Fibroblast of lung (primary cell): ENCODE measurements around the gene ZNF532. TPM values are rescaled to one million over a fixed set of nuclear protein-coding genes. Genes with fewer than 3 reads are reported as not detected.

Experiments
- DNase-seq, 2 donors: peaks; one replicate each; pipeline versions ENCODE4 v3.0.0 to v3.0.0-alpha.2; 2010; ENCODE audit warnings: low read depth in 2 of 2
- H2AFZ ChIP-seq: 2 replicates; pipeline ENCODE4 v1.5.1; 2012; ENCODE audit warnings: low read length, control low read depth, inconsistent platforms
- H3K27ac ChIP-seq: 2 replicates; pipeline ENCODE4 v1.5.1; 2011; ENCODE audit warnings: low read length, control low read depth; ENCODE audit not compliant: insufficient read depth
- H3K27me3 ChIP-seq: 2 replicates; pipeline ENCODE4 v1.5.1; 2011; ENCODE audit warnings: mild to moderate bottlenecking, low read length; ENCODE audit not compliant: control insufficient read depth, insufficient read depth
- H3K36me3 ChIP-seq: 2 replicates; pipeline ENCODE4 v1.5.1; 2011; ENCODE audit warnings: low read length; ENCODE audit not compliant: control insufficient read depth, insufficient read depth
- H3K4me1 ChIP-seq: 2 replicates; pipeline ENCODE4 v1.5.1; 2011; ENCODE audit warnings: low read length; ENCODE audit not compliant: control insufficient read depth, insufficient read depth; ENCODE audit errors: extremely low read depth
- H3K4me2 ChIP-seq: 2 replicates; pipeline ENCODE4 v1.5.1; 2011; ENCODE audit warnings: low read length, control low read depth; ENCODE audit not compliant: insufficient read depth; ENCODE audit errors: extremely low read depth
- H3K4me3 ChIP-seq, 4 experiments: fragments of 200-600 bp in 1 of 4; sonication (generic) in 1 of 4; replicated peaks in 1 of 4; 2 replicates each; pipeline ENCODE4 v1.5.1; 2011 to 2016; ENCODE audit warnings: low read length in 4 of 4, low read depth in 3 of 4, mild to moderate bottlenecking in 3 of 4, control low read depth in 2 of 4, inconsistent platforms in 1 of 4, mixed read lengths in 1 of 4; ENCODE audit not compliant: insufficient read depth in 1 of 4; ENCODE audit errors: control extremely low read depth in 1 of 4
- H3K79me2 ChIP-seq: 2 replicates; pipeline ENCODE4 v1.5.1; 2012; ENCODE audit warnings: mild to moderate bottlenecking, low read length, inconsistent platforms; ENCODE audit not compliant: control insufficient read depth, insufficient read depth
- H3K9ac ChIP-seq: 2 replicates; pipeline ENCODE4 v1.5.1; 2011; ENCODE audit warnings: mild to moderate bottlenecking, low read length, control low read depth; ENCODE audit not compliant: insufficient read depth
- H3K9me3 ChIP-seq: 2 replicates; pipeline ENCODE4 v1.5.1; 2012; ENCODE audit warnings: low read depth, low read length; ENCODE audit not compliant: control insufficient read depth, insufficient read depth
- H4K20me1 ChIP-seq: 2 replicates; pipeline ENCODE4 v1.5.1; 2011; ENCODE audit warnings: low read length; ENCODE audit not compliant: control insufficient read depth, insufficient read depth; ENCODE audit errors: extremely low read depth
- CTCF ChIP-seq, 2 donors: IDR thresholded peaks in 1 of 2; conservative IDR thresholded peaks in 1 of 2; 1 replicate in 1 of 2; 2 replicates in 1 of 2; pipeline ENCODE4 v1.5.1; 2011 to 2012; ENCODE audit warnings: low read length in 2 of 2, control low read depth in 1 of 2, inconsistent platforms in 1 of 2, low read depth in 1 of 2, mild to moderate bottlenecking in 1 of 2
- EZH2 ChIP-seq: IDR thresholded peaks from 2 replicates; pipeline ENCODE4 v1.5.1; 2012; ENCODE audit warnings: low read length, control low read depth, mild to moderate bottlenecking; ENCODE audit errors: missing control alignments
- polyA plus RNA-seq, 2 donors: library from polyadenylated mRNA; depleted of rRNA in 1 of 2; stranded (reverse) in 1 of 2; unstranded in 1 of 2; fragments of >200 nt; gene quantifications; 2 replicates each; pipeline ENCODE4 v1.2.1, GENCODE V29; 2011 to 2012; ENCODE audit warnings: missing spikeins in 1 of 2
- total RNA-seq: library from RNA; depleted of rRNA; stranded (reverse); fragments of >200 nt; gene quantifications from 2 replicates; pipeline ENCODE4 v1.2.1, GENCODE V29; 2014

ZNF532 gene
- total and polyA plus RNA-seq, 2 donors (not counting 1 experiment from before 2014, with no cell fraction given), result 57.3 to 64.6 TPM

- Histone ChIP-seq H3K27me3 (no peaks in the 10 kb centered on the region), H3K9ac (no peak overlapping the region), H3K36me3 (no peaks in the 10 kb centered on the region)
Measured at GRCh38 chr18:59012815-59013705, 148.4 kb downstream of the ZNF532 start.

GRCh38 chr18:59013744-59014143 lies 149.1 kb downstream of the ZNF532 start:
- H4K20me1 ChIP-seq, result no peaks in the 10 kb centered on the region
- no peaks in the 10 kb centered on the region for H3K36me3 ChIP-seq
- H3K27me3 ChIP-seq, result no peaks in the 10 kb centered on the region
- DNase-seq, result no peak
- no peak overlapping the region for H3K27ac ChIP-seq
- no peak overlapping the region for H3K4me3 ChIP-seq
- no peak overlapping the region for H2AFZ ChIP-seq
- H3K4me2 ChIP-seq, result no peak overlapping the region
- H3K9me3 ChIP-seq, result no peaks in the 10 kb centered on the region
- H3K4me1 ChIP-seq, result no peaks in the 10 kb centered on the region
- TF ChIP-seq EZH2 (no peak), CTCF (conservative IDR thresholded peaks at IDR 0.05 in 1 of 2, IDR thresholded peaks at IDR 0.05 in 1 of 2; ENCODE audit: low read depth in 1 of 2, low read length in 2 of 2) (no peak)
- no peak overlapping the region for H3K9ac ChIP-seq
- H3K79me2 ChIP-seq, result no peaks in the 10 kb centered on the region

More at GRCh38 chr18:59012815-59013705, 148.4 kb downstream of the ZNF532 start:
- no peaks in the 10 kb centered on the region for H3K9me3 ChIP-seq
- H2AFZ ChIP-seq, result no peak overlapping the region
- H3K4me3 ChIP-seq, result no peak overlapping the region
- no peak overlapping the region for H3K27ac ChIP-seq
- H3K4me2 ChIP-seq, result no peak overlapping the region
- TF ChIP-seq EZH2 (no peak), CTCF (conservative IDR thresholded peaks at IDR 0.05 in 1 of 2, IDR thresholded peaks at IDR 0.05 in 1 of 2; ENCODE audit: low read depth in 1 of 2, low read length in 2 of 2) (no peak)
- no peaks in the 10 kb centered on the region for H3K79me2 ChIP-seq
- DNase-seq, result no peak
- H4K20me1 ChIP-seq, result no peaks in the 10 kb centered on the region
- no peaks in the 10 kb centered on the region for H3K4me1 ChIP-seq

GRCh38 chr18:59015531-59016152 lies 151.0 kb downstream of the ZNF532 start:
- Histone ChIP-seq H3K4me3 (no peak overlapping the region), H3K9me3 (no peaks in the 10 kb centered on the region), H3K36me3 (no peaks in the 10 kb centered on the region), H3K4me1 (no peaks in the 10 kb centered on the region), H4K20me1 (no peaks in the 10 kb centered on the region), H3K9ac (no peak overlapping the region), H3K79me2 (no peaks in the 10 kb centered on the region), H3K4me2 (no peak overlapping the region), H2AFZ (no peak overlapping the region), H3K27me3 (no peaks in the 10 kb centered on the region), H3K27ac (no peak overlapping the region)
- no peak for TF ChIP-seq CTCF (conservative IDR thresholded peaks at IDR 0.05 in 1 of 2, IDR thresholded peaks at IDR 0.05 in 1 of 2; ENCODE audit: low read depth in 1 of 2, low read length in 2 of 2)
- TF ChIP-seq EZH2, result no peak
- DNase-seq, result no peak
